ENCODE measurements around the gene AP3B1.

Gene AP3B1

GRCh38 chr5:78327761-78328510 lies 33.4 kb upstream of the AP3B1 start:
- Histone ChIP-seq H3K36me3 (replicated peaks; ENCODE audit: low read depth, low read length) (no peaks in the 10 kb centered on the region), H3K4me2 (ENCODE audit: low read length) (no peak overlapping the region), H3K9me3 (ENCODE audit: insufficient read depth, low read length) (no peaks in the 10 kb centered on the region), H3K9ac (ENCODE audit: low read length) (no peak overlapping the region), H3K27me3 (ENCODE audit: low read depth, low read length) (no peaks in the 10 kb centered on the region), H4K20me1 (ENCODE audit: insufficient read depth, low read length) (no peaks in the 10 kb centered on the region), H3K4me1 (ENCODE audit: low read length) (no peaks in the 10 kb centered on the region), H3K4me3 (ENCODE audit: low read length) (no peak overlapping the region), H3K27ac (ENCODE audit: low read length) (no peak overlapping the region), H3K79me2 (ENCODE audit: low read length) (no peaks in the 10 kb centered on the region), H2AFZ (ENCODE audit: low read depth, low read length) (no peak overlapping the region)
- no peak for TF ChIP-seq EZH2phosphoT487 (IDR thresholded peaks at IDR 0.05; ENCODE audit: low read depth)
- TF ChIP-seq CTCF (IDR thresholded peaks at IDR 0.05; ENCODE audit: low read depth, low read length), result no peak

- H4K20me1 ChIP-seq (ENCODE audit: insufficient read depth, low read length), result no peaks in the 10 kb centered on the region
- no peak overlapping the region for H2AFZ ChIP-seq (ENCODE audit: low read depth, low read length)
- H3K79me2 ChIP-seq (ENCODE audit: low read length), result no peaks in the 10 kb centered on the region
- H3K9ac ChIP-seq (ENCODE audit: low read length), result no peak overlapping the region
- H3K27ac ChIP-seq (ENCODE audit: low read length), result no peak overlapping the region
- H3K36me3 ChIP-seq (replicated peaks; ENCODE audit: low read depth, low read length), result no peaks in the 10 kb centered on the region
- H3K4me3 ChIP-seq (ENCODE audit: low read length), result no peak overlapping the region
- no peaks in the 10 kb centered on the region for H3K9me3 ChIP-seq (ENCODE audit: insufficient read depth, low read length)
- H3K27me3 ChIP-seq (ENCODE audit: low read depth, low read length), result no peaks in the 10 kb centered on the region
- no peak overlapping the region for H3K4me2 ChIP-seq (ENCODE audit: low read length)
- H3K4me1 ChIP-seq (ENCODE audit: low read length), result no peaks in the 10 kb centered on the region
- TF ChIP-seq EZH2phosphoT487 (IDR thresholded peaks at IDR 0.05; ENCODE audit: low read depth) (no peak), CTCF (IDR thresholded peaks at IDR 0.05; ENCODE audit: low read depth, low read length) (no peak)
Measured at GRCh38 chr5:78326930-78327329, 32.4 kb upstream of the AP3B1 start.

- H3K4me1 ChIP-seq (ENCODE audit: low read length), result no peaks in the 10 kb centered on the region
- no peak overlapping the region for H3K9ac ChIP-seq (ENCODE audit: low read length)
- no peak overlapping the region for H2AFZ ChIP-seq (ENCODE audit: low read depth, low read length)
- no peaks in the 10 kb centered on the region for H4K20me1 ChIP-seq (ENCODE audit: insufficient read depth, low read length)
- H3K36me3 ChIP-seq (replicated peaks; ENCODE audit: low read depth, low read length), result no peaks in the 10 kb centered on the region
- no peak overlapping the region for H3K4me3 ChIP-seq (ENCODE audit: low read length)
- H3K27me3 ChIP-seq (ENCODE audit: low read depth, low read length), result no peaks in the 10 kb centered on the region
- H3K9me3 ChIP-seq (ENCODE audit: insufficient read depth, low read length), result no peaks in the 10 kb centered on the region
- no peak for TF ChIP-seq EZH2phosphoT487 (IDR thresholded peaks at IDR 0.05; ENCODE audit: low read depth)
- H3K79me2 ChIP-seq (ENCODE audit: low read length), result no peaks in the 10 kb centered on the region
- no peak overlapping the region for H3K4me2 ChIP-seq (ENCODE audit: low read length)
- H3K27ac ChIP-seq (ENCODE audit: low read length), result no peak overlapping the region
Measured at GRCh38 chr5:78323241-78323640, 28.7 kb upstream of the AP3B1 start.

GRCh38 chr5:78320401-78320800 lies 25.9 kb upstream of the AP3B1 start:
- no peaks in the 10 kb centered on the region for H3K4me1 ChIP-seq (ENCODE audit: low read length)
- H3K9ac ChIP-seq (ENCODE audit: low read length), result no peak overlapping the region
- H3K36me3 ChIP-seq (replicated peaks; ENCODE audit: low read depth, low read length), result no peaks in the 10 kb centered on the region
- H3K4me2 ChIP-seq (ENCODE audit: low read length), result no peak overlapping the region
- H3K27me3 ChIP-seq (ENCODE audit: low read depth, low read length), result no peaks in the 10 kb centered on the region
- H3K9me3 ChIP-seq (ENCODE audit: insufficient read depth, low read length), result no peaks in the 10 kb centered on the region
- no peaks in the 10 kb centered on the region for H4K20me1 ChIP-seq (ENCODE audit: insufficient read depth, low read length)
- no peak overlapping the region for H3K27ac ChIP-seq (ENCODE audit: low read length)
- H3K79me2 ChIP-seq (ENCODE audit: low read length), result no peaks in the 10 kb centered on the region
- no peak for TF ChIP-seq EZH2phosphoT487 (IDR thresholded peaks at IDR 0.05; ENCODE audit: low read depth)
- TF ChIP-seq CTCF (IDR thresholded peaks at IDR 0.05; ENCODE audit: low read depth, low read length), result peak; percentile 53
- H2AFZ ChIP-seq (ENCODE audit: low read depth, low read length), result no peak overlapping the region
- H3K4me3 ChIP-seq (ENCODE audit: low read length), result no peak overlapping the region

Measured in OCI-LY3 (cell line).